HG02759 (cell line): Measurements from ENCODE around the gene NRN1L.

Experiments
- ATAC-seq: cut with Tn5 transposase; IDR thresholded peaks from one replicate; pipeline ENCODE4 v1.9.1; 2021; ENCODE audit warnings: mild to moderate bottlenecking, moderate library complexity; ENCODE audit not compliant: unreplicated experiment

Gene NRN1L

DNA sequence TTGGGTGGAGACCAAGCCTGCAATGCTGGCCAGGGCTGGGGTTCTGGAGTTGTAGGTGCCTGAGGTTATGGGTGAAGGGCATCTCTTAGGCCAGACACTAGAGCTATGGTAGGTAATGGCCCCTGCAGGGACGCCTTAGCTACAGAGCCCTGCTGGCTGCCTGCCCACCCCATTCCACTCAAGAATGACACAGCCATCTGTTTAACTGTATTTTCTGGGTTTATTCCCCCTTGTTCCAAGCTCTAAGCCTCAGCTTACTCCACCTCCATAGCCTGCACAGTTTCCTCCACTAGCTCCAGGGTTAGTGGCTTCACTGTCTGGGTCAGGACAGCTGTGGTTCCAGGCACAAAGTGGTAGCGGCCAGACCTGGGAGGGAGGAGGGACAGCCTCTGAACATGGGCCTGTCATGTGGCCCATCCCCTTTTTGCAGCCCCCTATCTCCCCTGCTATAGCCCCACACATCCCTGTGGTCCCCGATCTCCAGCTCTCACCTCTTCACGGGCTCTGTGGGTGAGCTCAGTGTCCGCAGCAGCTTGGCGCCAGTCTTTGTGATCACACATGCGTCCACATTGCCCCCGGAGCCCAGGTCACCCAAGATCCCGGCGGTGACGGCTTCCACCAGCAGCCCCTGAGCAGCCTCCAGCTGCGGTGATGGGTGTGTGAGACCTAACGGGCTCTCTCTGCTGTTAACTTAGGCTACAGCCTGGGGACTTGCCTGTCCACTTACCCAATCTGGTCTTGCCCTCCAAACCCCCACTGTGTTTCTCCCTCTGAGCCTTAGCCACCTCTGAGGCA is 49.8 kb downstream of the NRN1L start:
- ATAC-seq, result no peak

- no peak for ATAC-seq
These were observed 50.4 kb downstream of the NRN1L start for GRCh38 chr16:67935101-67935401.

DNA sequence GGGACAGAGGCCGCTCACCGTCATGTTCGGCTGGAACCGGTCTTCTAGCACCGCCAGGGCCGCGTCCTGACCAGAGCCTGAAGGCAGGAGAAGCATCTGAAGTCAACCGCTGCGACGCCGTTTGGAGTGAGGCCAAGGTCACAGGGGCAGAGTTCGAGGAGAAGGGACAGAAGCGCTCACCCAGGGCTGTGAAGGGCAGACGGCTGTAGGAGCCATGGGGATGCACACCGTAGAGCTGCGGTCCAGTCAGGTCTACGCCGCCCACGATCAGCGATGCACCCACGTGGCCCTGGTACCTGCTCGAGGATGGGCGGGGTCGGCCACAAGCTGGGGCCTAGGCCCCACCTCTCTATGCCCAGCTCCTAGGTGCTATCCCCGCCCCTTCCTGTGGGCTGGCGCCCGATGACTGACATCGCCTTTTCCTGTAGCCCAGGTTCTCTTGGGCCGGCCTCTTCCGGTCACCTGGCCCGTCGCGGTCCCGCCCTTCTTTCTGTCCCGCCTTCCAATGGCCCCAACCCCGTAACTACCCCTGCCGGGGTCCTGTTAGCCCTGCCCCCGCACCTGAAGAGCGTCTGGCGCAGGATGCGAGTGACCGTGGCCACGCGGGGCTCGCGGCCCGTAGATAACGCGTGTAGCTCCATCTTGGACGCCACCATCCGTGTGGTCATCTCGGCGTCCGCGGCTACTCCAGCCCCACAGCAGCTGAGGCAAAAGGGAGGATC is 50.9 kb downstream of the NRN1L start:
- peak; percentile 93 for ATAC-seq
